HEK293T (cell line): ENCODE measurements around the gene PTPN1.

Experiments used
- BHLHE40 ChIP-seq: fragments of 450-650 bp; IDR thresholded peaks from 2 replicates; pipeline ENCODE4 v1.6.1; 2016; ENCODE audit warnings: mild to moderate bottlenecking, moderate library complexity, borderline replicate concordance
- CTBP1 ChIP-seq: fragments of 450-650 bp; IDR thresholded peaks from 2 replicates; pipeline ENCODE4 v1.6.1; 2016; ENCODE audit warnings: borderline replicate concordance
- ELF4 ChIP-seq: fragments of 450-650 bp; IDR thresholded peaks from 2 replicates; pipeline ENCODE4 v1.6.1; 2017; ENCODE audit warnings: antibody characterized with exemption
- FOXM1 ChIP-seq: fragments of 450-650 bp; IDR thresholded peaks from 2 replicates; pipeline ENCODE4 v1.6.1; 2017; ENCODE audit warnings: mild to moderate bottlenecking, borderline replicate concordance
- SP1 ChIP-seq: fragments of 450-650 bp; IDR thresholded peaks from 2 replicates; pipeline ENCODE4 v1.6.1; 2017
- TARDBP ChIP-seq: fragments of 450-650 bp; IDR thresholded peaks from 2 replicates; pipeline ENCODE4 v1.6.1; 2016

DNA sequence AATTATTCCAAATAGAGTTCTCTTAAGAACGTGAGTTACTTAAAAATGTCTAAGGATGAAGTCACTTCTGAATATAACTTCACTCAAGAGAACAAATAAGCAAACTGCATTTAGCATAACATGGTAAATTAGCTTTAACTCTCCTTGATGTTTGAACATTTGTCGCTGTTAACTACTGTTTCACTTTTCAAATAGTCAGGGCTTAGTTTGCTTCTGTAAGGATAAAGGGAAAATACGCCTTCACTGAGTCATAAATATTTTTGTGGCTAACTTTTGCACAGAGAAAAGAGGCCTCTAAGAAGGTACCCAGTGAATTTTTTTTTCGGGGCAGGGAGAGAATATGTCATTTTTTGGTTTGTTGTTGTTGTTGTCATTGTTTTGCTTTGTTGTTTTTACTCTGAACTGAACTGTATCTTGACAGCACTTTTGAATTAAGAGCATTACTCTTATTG, 8.1 kb downstream of the PTPN1 start:
- TF ChIP-seq SP1 (no peak), TARDBP (no peak), FOXM1 (no peak), CTBP1 (no peak), BHLHE40 (no peak), ELF4 (no peak)
